KOPT-K1 (cell line): ENCODE results near the gene CRTC2.
"Not testable (repeated sequence)": the region's sequence is repeated elsewhere in the genome, so short reads cannot be mapped to it uniquely, and the experiment has no call there.

ENCODE experiments used
- H3K27ac ChIP-seq: fragments of 200-600 bp; sonication (generic); 2 replicates; pipeline ENCODE4 v1.5.1; 2016; ENCODE audit warnings: antibody characterized with exemption, mild to moderate bottlenecking, low read depth, low read length; ENCODE audit not compliant: poor library complexity, severe bottlenecking
- H3K36me3 ChIP-seq: fragments of 200-600 bp; sonication (generic); 2 replicates; pipeline ENCODE4 v1.5.1; 2017; ENCODE audit warnings: antibody characterized with exemption, mild to moderate bottlenecking, low read length, moderate library complexity; ENCODE audit not compliant: insufficient read depth
- H3K9me3 ChIP-seq: fragments of 200-600 bp; sonication (generic); 2 replicates; pipeline ENCODE4 v1.5.1; 2017; ENCODE audit warnings: antibody characterized with exemption, low read length, mild to moderate bottlenecking; ENCODE audit not compliant: insufficient read depth, poor library complexity, severe bottlenecking

Gene CRTC2

GRCh38 chr1:153979091-153979490 lies 20.7 kb upstream of the CRTC2 start:
- peaks cover 23% of the 10 kb centered on the region for H3K36me3 ChIP-seq
- not testable (repeated sequence) for H3K27ac ChIP-seq, H3K9me3 ChIP-seq

GRCh38 chr1:153978274-153978909 lies 20.0 kb upstream of the CRTC2 start:
- H3K9me3 ChIP-seq: no peaks in the 10 kb centered on the region
- H3K27ac ChIP-seq: peak overlapping the region; percentile 90
- peaks cover 30% of the 10 kb centered on the region for H3K36me3 ChIP-seq

GRCh38 chr1:153977250-153978240 lies 19.1 kb upstream of the CRTC2 start, which contains the start of gene JTB:
JTB (minus strand) TSS chr1:153977674; CDS start chr1:153977252, 422 bp downstream.
- H3K27ac ChIP-seq: peak within 1 kb of the TSS; percentile 90
- no peaks in the 10 kb centered on the region for H3K9me3 ChIP-seq
- peaks cover 39% of the 10 kb centered on the region for H3K36me3 ChIP-seq

- H3K36me3 ChIP-seq: peaks cover 42% of the 10 kb centered on the region
- no peaks in the 10 kb centered on the region for H3K9me3 ChIP-seq
- peak overlapping the region; percentile 90 for H3K27ac ChIP-seq
Observed at GRCh38 chr1:153976819-153977249, 18.4 kb upstream of the CRTC2 start.

- no peak overlapping the region for H3K27ac ChIP-seq
- peaks cover 42% of the 10 kb centered on the region for H3K36me3 ChIP-seq
Observed at GRCh38 chr1:153973525-153973924, 15.1 kb upstream of the CRTC2 start.

GRCh38 chr1:153973071-153973470 lies 14.7 kb upstream of the CRTC2 start:
- H3K36me3 ChIP-seq: peaks cover 42% of the 10 kb centered on the region
- no peak overlapping the region for H3K27ac ChIP-seq

More at GRCh38 chr1:153973525-153973924, 15.1 kb upstream of the CRTC2 start:
- no peaks in the 10 kb centered on the region for H3K9me3 ChIP-seq

GRCh38 chr1:153970346-153970745 lies 11.9 kb upstream of the CRTC2 start:
- peaks cover 31% of the 10 kb centered on the region for H3K36me3 ChIP-seq
- no peaks in the 10 kb centered on the region for H3K9me3 ChIP-seq
- H3K27ac ChIP-seq: no peak overlapping the region

More at GRCh38 chr1:153973071-153973470, 14.7 kb upstream of the CRTC2 start:
- no peaks in the 10 kb centered on the region for H3K9me3 ChIP-seq

- Histone ChIP-seq H3K9me3 (no peaks in the 10 kb centered on the region), H3K27ac (no peak overlapping the region), H3K36me3 (peaks cover 17% of the 10 kb centered on the region)
Observed at GRCh38 chr1:153968972-153969371, 10.6 kb upstream of the CRTC2 start.

- Histone ChIP-seq H3K36me3 (peaks cover 12% of the 10 kb centered on the region), H3K9me3 (no peaks in the 10 kb centered on the region), H3K27ac (peak overlapping the region; percentile 88)
Observed at GRCh38 chr1:153968408-153968807, 10.0 kb upstream of the CRTC2 start.

GRCh38 chr1:153968000-153968363 lies 9.6 kb upstream of the CRTC2 start:
- Histone ChIP-seq H3K27ac (peak overlapping the region; percentile 88), H3K9me3 (no peaks in the 10 kb centered on the region), H3K36me3 (peaks cover 7% of the 10 kb centered on the region; the same call in 1 of the 2 replicates)

- peak within 1 kb of the TSS; percentile 88 for H3K27ac ChIP-seq
- 0 out of 2 replicates have a peak, but pooled peaks cover 1% of the 10 kb centered on the region for H3K36me3 ChIP-seq
- no peaks in the 10 kb centered on the region for H3K9me3 ChIP-seq
Observed at GRCh38 chr1:153967107-153967999, 8.9 kb upstream of the CRTC2 start, which contains the start of gene CREB3L4. CREB3L4 (plus strand) TSS chr1:153967902; CDS start chr1:153968526, 624 bp downstream.

GRCh38 chr1:153963850-153964331 lies 5.5 kb upstream of the CRTC2 start:
- Histone ChIP-seq H3K27ac (peak overlapping the region; percentile 79), H3K9me3 (no peaks in the 10 kb centered on the region), H3K36me3 (peaks cover 17% of the 10 kb centered on the region; the same call in 1 of the 2 replicates)

GRCh38 chr1:153963030-153963849 lies 4.8 kb upstream of the CRTC2 start, which contains the start of gene SLC39A1:
SLC39A1 (minus strand) TSS chr1:153963537; CDS start chr1:153962715, 822 bp downstream.
- H3K9me3 ChIP-seq: no peaks in the 10 kb centered on the region
- peak within 1 kb of the TSS; percentile 79 for H3K27ac ChIP-seq
- H3K36me3 ChIP-seq: peaks cover 17% of the 10 kb centered on the region; the same call in 1 of the 2 replicates
